ENCODE data around the gene ERBB2. TPM values are rescaled to one million over a fixed set of nuclear protein-coding genes. Genes with fewer than 3 reads are reported as not detected.

ERBB2 gene
- total and polyA plus RNA-seq, 2 of the 4 experiments (the other 2 are of a cell fraction): 28.7 to 33.3 TPM

- TF ChIP-seq CHD1 (IDR thresholded peaks at IDR 0.05; ENCODE audit: low read depth, low read length) (no peak), CTCF (conservative IDR thresholded peaks at IDR 0.05; ENCODE audit: low read depth, low read length) (no peak), RFX5 (IDR thresholded peaks at IDR 0.05; ENCODE audit: low read depth, low read length) (no peak), BHLHE40 (IDR thresholded peaks at IDR 0.05; ENCODE audit: low read depth, low read length) (no peak), SMC3 (IDR thresholded peaks at IDR 0.05; ENCODE audit: low read depth, low read length) (no peak), CEBPB (IDR thresholded peaks at IDR 0.05; ENCODE audit: low read depth, low read length) (no peak), USF2 (IDR thresholded peaks at IDR 0.05; ENCODE audit: low read depth, low read length) (no peak), MXI1 (IDR thresholded peaks at IDR 0.05; ENCODE audit: borderline replicate concordance, low read depth, low read length) (no peak), POLR2A (IDR thresholded peaks at IDR 0.05; ENCODE audit: low read depth, low read length) (no peak), NFE2L2 (IDR thresholded peaks at IDR 0.05; ENCODE audit: low read depth, low read length) (no peak), MAFK (IDR thresholded peaks at IDR 0.05; ENCODE audit: low read depth, low read length) (no peak)
- H3K9ac ChIP-seq (ENCODE audit: low read depth, low read length): no peak overlapping the region
- no peak overlapping the region for H3K23ac ChIP-seq (ENCODE audit: low read depth, low read length)
- no peak overlapping the region for H3K4ac ChIP-seq (ENCODE audit: low read depth, low read length)
- H2BK15ac ChIP-seq (ENCODE audit: low read depth, low read length): no peak overlapping the region
- in situ Hi-C loops (cut with MboI; ENCODE audit: low sequenced_read_pairs) (no loop called here), intact Hi-C loops (cut with micrococcal nuclease) (no loop called here), dilution Hi-C loops (cut with HindIII; ENCODE audit: low sequenced_read_pairs, unreplicated experiment) (no loop called here)
- no peak overlapping the region for H2BK120ac ChIP-seq (ENCODE audit: low read depth, low read length)
- DNase-seq (no peak), ATAC-seq (ENCODE audit: low read depth) (no peak)
- ChIA-PET CTCF (interaction anchor here (0.6 kb wide), 1 partner anchor 12 kb away, joined by 3 read pairs; no protein-coding TSS in a partner anchor), POLR2A (ENCODE audit: unreplicated experiment) (no interaction called here)
- no peak overlapping the region for H3K18ac ChIP-seq (ENCODE audit: low read depth, low read length)
- H3K14ac ChIP-seq (replicated peaks; ENCODE audit: low read depth, low read length): no peak overlapping the region
- H3K79me1 ChIP-seq (ENCODE audit: low read depth in 1 of 2, low read length in 2 of 2): no peaks in the 10 kb centered on the region
- H2AK5ac ChIP-seq (ENCODE audit: low read depth, low read length): no peak overlapping the region
- no peak overlapping the region for H4K91ac ChIP-seq (ENCODE audit: insufficient read depth, low read depth, low read length)
- H2AK9ac ChIP-seq (replicated peaks; ENCODE audit: low read depth, low read length, poor library complexity): no peak overlapping the region
- no peaks in the 10 kb centered on the region for H4K20me1 ChIP-seq (ENCODE audit: insufficient read depth, low read length)
- H2BK20ac ChIP-seq (ENCODE audit: low read depth, low read length): no peak overlapping the region
- no peak overlapping the region for H3K56ac ChIP-seq (ENCODE audit: extremely low read depth, insufficient read depth, low read length)
- no TSS peak for BruUV-seq (replicated peaks)
- H3K27me3 ChIP-seq (ENCODE audit: control insufficient read depth, insufficient read depth, low read length): peaks cover 33% of the 10 kb centered on the region
- H3K9me3 ChIP-seq (ENCODE audit: control insufficient read depth, insufficient read depth, low read length): no peaks in the 10 kb centered on the region
- no CpG with 5 or more reads among the region's 8 CpGs for WGBS, 2 experiments (ENCODE audit: extremely low coverage in 2 of 2, insufficient read length in 1 of 2)
- no peak overlapping the region for H3K4me3 ChIP-seq (ENCODE audit: insufficient read depth, low read depth, low read length)
- H3K27ac ChIP-seq (ENCODE audit: insufficient read depth, low read length): no peak overlapping the region
- no peak overlapping the region for H3K4me2 ChIP-seq (ENCODE audit: low read depth, low read length)
- no peak overlapping the region for H2AFZ ChIP-seq (replicated peaks; ENCODE audit: low read length, poor library complexity)
- H4K8ac ChIP-seq (ENCODE audit: low read depth in 2 of 2, low read length in 2 of 2): no peak overlapping the region
- H3K4me1 ChIP-seq (ENCODE audit: control insufficient read depth, insufficient read depth, low read length): peaks cover 10% of the 10 kb centered on the region; the same call in 1 of the 2 replicates
- no peaks in the 10 kb centered on the region for H3K36me3 ChIP-seq (ENCODE audit: control insufficient read depth, insufficient read depth, low read length)
- H2BK5ac ChIP-seq (ENCODE audit: low read depth, low read length, poor library complexity, severe bottlenecking): no peak overlapping the region
- 0 out of 2 replicates have a peak, but pooled peaks cover 6% of the 10 kb centered on the region for H3K9me1 ChIP-seq (ENCODE audit: insufficient read depth, low read length)
- H4K5ac ChIP-seq (ENCODE audit: low read depth, low read length): no peak overlapping the region
These were observed 45.0 kb downstream of the ERBB2 start for GRCh38 chr17:39744836-39745215.

All from IMR-90 (cell line).